Common myeloid progenitor, CD34-positive (primary cell): Measurements from ENCODE around the gene LRP11.
A peak's percentile ranks its signal among the peaks of the same experiment; 100 is the strongest.
"Not testable (repeated sequence)": the region's sequence is repeated elsewhere in the genome, so short reads cannot be mapped to it uniquely, and the experiment has no call there.

Source experiments
- CTCF ChIA-PET: fragments of 350-600 bp; sonication (Branson Sonifier 250); formaldehyde crosslinking; loops from one replicate; lab custom pipeline; 2021; ENCODE audit warnings: antibody characterized with exemption; lab: Charles Lee
- POLR2A ChIA-PET: fragments of 350-600 bp; sonication (Branson Sonifier 250); formaldehyde crosslinking; loops from one replicate; lab custom pipeline; 2021; ENCODE audit warnings: antibody characterized with exemption; lab: Charles Lee
- DNase-seq, 3 donors: peaks; one replicate each; pipeline versions ENCODE4 v3.0.0 to v3.0.0-alpha.2; 2013
- H3K27ac ChIP-seq, 2 experiments: 1 replicate in 1 of 2; 2 replicates in 1 of 2; pipeline ENCODE4 v1.7.0; 2013; ENCODE audit warnings: inconsistent platforms in 2 of 2, low read length in 2 of 2, mild to moderate bottlenecking in 2 of 2, low read depth in 1 of 2, moderate library complexity in 1 of 2; ENCODE audit not compliant: severe bottlenecking in 2 of 2, insufficient read depth in 1 of 2, poor library complexity in 1 of 2
- H3K27me3 ChIP-seq, 5 experiments: replicated peaks in 2 of 5; 1 replicate in 3 of 5; 2 replicates in 2 of 5; pipeline versions ENCODE4 v1.6.1 to v1.7.0; 2013; ENCODE audit warnings: low read length in 4 of 5, mild to moderate bottlenecking in 2 of 5, moderate library complexity in 2 of 5, inconsistent platforms in 1 of 5; ENCODE audit not compliant: insufficient read depth in 5 of 5, control insufficient read depth in 4 of 5
- H3K36me3 ChIP-seq, 4 experiments: 1 replicate in 2 of 4; 2 replicates in 2 of 4; pipeline versions ENCODE4 v1.6.1 to v1.7.0; 2013; ENCODE audit warnings: low read length in 3 of 4, control low read depth in 1 of 4, mild to moderate bottlenecking in 1 of 4; ENCODE audit not compliant: control insufficient read depth in 4 of 4, insufficient read depth in 4 of 4
- H3K4me1 ChIP-seq, 4 experiments: 1 replicate in 3 of 4; 2 replicates in 1 of 4; pipeline versions ENCODE4 v1.6.1 to v1.7.1; 2013; ENCODE audit warnings: low read length in 3 of 4, mild to moderate bottlenecking in 3 of 4, control low read depth in 1 of 4, inconsistent platforms in 1 of 4, moderate library complexity in 1 of 4; ENCODE audit not compliant: control insufficient read depth in 4 of 4, insufficient read depth in 4 of 4; ENCODE audit errors: control extremely low read depth in 1 of 4
- H3K4me3 ChIP-seq, 7 experiments: 1 replicate in 4 of 7; 2 replicates in 3 of 7; pipeline versions ENCODE4 v1.5.1 to v1.7.0; 2013; ENCODE audit warnings: mild to moderate bottlenecking in 7 of 7, low read length in 6 of 7, moderate library complexity in 6 of 7, inconsistent platforms in 2 of 7, low read depth in 2 of 7, control low read depth in 1 of 7; ENCODE audit not compliant: insufficient read depth in 4 of 7, control insufficient read depth in 1 of 7; ENCODE audit errors: extremely low read depth in 1 of 7
- H3K9me3 ChIP-seq, 5 experiments: 1 replicate in 4 of 5; 2 replicates in 1 of 5; pipeline versions ENCODE4 v1.6.1 to v1.7.1; 2013; ENCODE audit warnings: low read length in 4 of 5, mild to moderate bottlenecking in 2 of 5, inconsistent platforms in 1 of 5, low read depth in 1 of 5, moderate library complexity in 1 of 5; ENCODE audit not compliant: control insufficient read depth in 4 of 5, insufficient read depth in 2 of 5; ENCODE audit errors: control extremely low read depth in 1 of 5
- WGBS: methylation state at CpG from one replicate; pipeline ENCODE4 v1.1.5; 2013; ENCODE audit not compliant: insufficient coverage; 5-methylcytosine and 5-hydroxymethylcytosine counted together

LRP11 gene

DNA sequence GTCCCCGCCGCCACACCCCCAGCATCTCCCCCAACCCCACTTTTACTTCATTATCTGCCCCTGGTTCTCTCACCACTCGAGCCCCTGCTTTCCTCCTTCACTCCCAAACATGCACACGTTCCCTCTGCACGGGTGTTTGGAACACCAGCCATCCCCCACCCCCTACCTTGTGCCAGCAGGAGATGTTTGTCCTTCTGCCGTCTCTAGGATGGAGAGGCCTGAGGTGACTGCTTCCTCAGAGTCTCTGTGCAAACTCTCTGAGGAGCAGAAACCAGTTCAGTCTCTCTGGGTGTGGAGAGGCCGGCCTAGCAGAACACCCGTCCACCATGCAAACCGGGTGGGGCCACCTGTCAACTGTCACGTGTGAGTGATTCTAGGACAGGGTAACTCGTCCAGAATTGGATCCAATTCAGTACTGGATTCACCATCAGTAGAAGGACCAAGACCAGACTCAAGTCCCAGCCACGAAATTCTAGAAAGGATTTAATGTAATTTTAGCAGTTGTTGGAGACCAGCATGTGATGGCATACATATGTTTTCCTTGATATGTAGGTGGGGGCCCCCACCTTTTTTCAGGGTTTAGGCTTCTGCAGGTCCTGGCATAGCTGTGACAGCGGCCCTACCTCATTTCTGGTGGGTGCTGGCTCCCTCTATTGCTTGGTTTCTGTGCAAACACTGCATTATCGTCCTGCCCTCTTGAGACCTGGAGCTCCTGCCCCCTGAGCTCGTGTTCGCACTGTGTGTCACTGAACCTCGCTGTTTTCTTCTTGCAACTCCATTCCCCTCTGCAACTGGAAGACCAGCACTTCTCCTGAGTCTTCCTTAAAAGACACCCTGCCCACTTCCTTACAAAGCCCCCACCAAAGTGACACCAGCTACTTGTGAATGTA, 33.9 kb upstream of the LRP11 start, which contains the start of gene RAET1E:
TSS of gene RAET1E (minus strand) at position 259 of the 890 bp plus-strand sequence. CDS start 7,212 bp downstream, outside the sequence.
- peak in 2 of 3 donors; percentile 19 to 31 for DNase-seq
- POLR2A ChIA-PET = no interaction called here
- CTCF ChIA-PET = interaction anchor here (1.0 to 2.3 kb wide), 2 partner anchors 58 to 63 kb away, joined by 3 to 8 read pairs; no protein-coding TSS in a partner anchor
- 95% methylated on average over 15 of the region's 17 CpGs for WGBS
- no peak within 1 kb of the TSS for H3K27ac ChIP-seq
- H3K36me3 ChIP-seq = no peaks in the 10 kb centered on the region
- H3K4me3 ChIP-seq = no peak within 1 kb of the TSS
- no peaks in the 10 kb centered on the region for H3K9me3 ChIP-seq
- H3K27me3 ChIP-seq = peaks cover 0 to 3% (median 0%) of the 10 kb centered on the region in 5 experiments
- peaks cover 0 to 24% (median 20%) of the 10 kb centered on the region in 4 experiments for H3K4me1 ChIP-seq

GRCh38 chr6:149897015-149897697, 33.0 kb upstream of the LRP11 start:
- ChIA-PET CTCF (interaction anchor here (1.1 to 2.3 kb wide), 3 partner anchors 32 to 63 kb away, joined by 3 to 8 read pairs (median 3); no protein-coding TSS in a partner anchor), POLR2A (no interaction called here)
- no peaks in the 10 kb centered on the region for H3K9me3 ChIP-seq
- DNase-seq = peak in 2 of 3 donors; percentile 6 to 7
- H3K27ac ChIP-seq = no peak overlapping the region
- WGBS = 96% methylated on average over 9 of the region's 13 CpGs
- no peaks in the 10 kb centered on the region for H3K36me3 ChIP-seq
- peaks cover 0 to 24% (median 20%) of the 10 kb centered on the region in 4 experiments for H3K4me1 ChIP-seq
- H3K4me3 ChIP-seq = no peak overlapping the region
- peaks cover 0 to 3% (median 0%) of the 10 kb centered on the region in 5 experiments for H3K27me3 ChIP-seq

DNA sequence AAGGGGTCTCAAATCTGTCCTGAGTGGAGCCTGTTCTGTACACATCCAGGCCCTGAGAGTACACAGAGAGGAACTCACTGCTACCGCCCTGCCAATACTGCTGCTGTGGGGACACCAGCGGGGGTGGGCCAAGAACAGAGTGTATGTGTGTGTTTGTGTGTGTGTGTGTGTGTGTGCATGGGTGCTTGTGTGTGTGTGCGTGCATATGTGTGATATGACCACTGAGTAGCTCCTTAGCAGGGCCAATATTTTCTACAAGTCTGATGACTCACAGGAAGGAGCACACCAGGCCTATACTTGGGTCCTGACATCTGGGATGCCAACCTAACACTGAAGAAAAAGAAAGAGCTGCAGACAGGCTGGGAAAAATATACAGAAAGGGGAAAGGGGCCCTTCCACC, 32.3 kb upstream of the LRP11 start:
- Histone ChIP-seq H3K27ac (no peak overlapping the region), H3K36me3 (no peaks in the 10 kb centered on the region), H3K4me3 (no peak overlapping the region), H3K9me3 (no peaks in the 10 kb centered on the region), H3K4me1 (peaks cover 0 to 24% (median 20%) of the 10 kb centered on the region in 4 experiments), H3K27me3 (peaks cover 0 to 3% (median 0%) of the 10 kb centered on the region in 5 experiments)
- WGBS = 83% methylated on average over 1 of the region's 3 CpGs
- CTCF ChIA-PET = interaction anchor here (1.1 to 1.2 kb wide), 2 partner anchors 31 to 62 kb away, joined by 3 read pairs; no protein-coding TSS in a partner anchor
- POLR2A ChIA-PET = no interaction called here
- DNase-seq = peak; percentile 19 to 77 (median 61)

GRCh38 chr6:149895833-149896271, 31.7 kb upstream of the LRP11 start:
- Histone ChIP-seq H3K9me3 (no peaks in the 10 kb centered on the region), H3K27ac (no peak overlapping the region), H3K4me3 (no peak overlapping the region), H3K4me1 (peaks cover 0 to 24% (median 20%) of the 10 kb centered on the region in 4 experiments), H3K27me3 (peaks cover 0 to 3% (median 0%) of the 10 kb centered on the region in 5 experiments), H3K36me3 (no peaks in the 10 kb centered on the region)
- POLR2A ChIA-PET = no interaction called here
- WGBS = 17% methylated on average over 5 of the region's 5 CpGs
- CTCF ChIA-PET = interaction anchor here (1.2 kb wide), 1 partner anchor 62 kb away, joined by 3 read pairs; no protein-coding TSS in a partner anchor
- DNase-seq = peak; percentile 82 to 97 (median 96)

- POLR2A ChIA-PET = no interaction called here
- Histone ChIP-seq H3K27me3 (peaks cover 0 to 2% (median 0%) of the 10 kb centered on the region in 5 experiments), H3K27ac (no peak overlapping the region), H3K9me3 (no peaks in the 10 kb centered on the region), H3K4me3 (no peak overlapping the region), H3K4me1 (peaks cover 0 to 24% (median 20%) of the 10 kb centered on the region in 4 experiments), H3K36me3 (no peaks in the 10 kb centered on the region)
- CTCF ChIA-PET = interaction anchor here (0.7 to 0.8 kb wide), 2 partner anchors 9 to 12 kb away, joined by 3 read pairs; no protein-coding TSS in a partner anchor
- 68% methylated on average over 7 of the region's 7 CpGs for WGBS
- DNase-seq = peak in 1 of 3 donors; percentile 4
Observed at GRCh38 chr6:149895048-149895590, 31.0 kb upstream of the LRP11 start.

- H3K36me3 ChIP-seq, H3K4me3 ChIP-seq, H3K27me3 ChIP-seq, H3K9me3 ChIP-seq, POLR2A ChIA-PET, DNase-seq, H3K27ac ChIP-seq: not testable (repeated sequence)
- CTCF ChIA-PET = interaction anchor here (1.2 kb wide), 1 partner anchor 10 kb away, joined by 4 read pairs; no protein-coding TSS in a partner anchor
- 85% methylated on average over 5 of the region's 6 CpGs for WGBS
- peaks cover 0 to 23% (median 20%) of the 10 kb centered on the region in 4 experiments for H3K4me1 ChIP-seq
Observed at GRCh38 chr6:149891864-149892263, 27.7 kb upstream of the LRP11 start.
